HG03159 (cell line): ENCODE data around the gene PNMA8A.

ENCODE experiments used
- ATAC-seq: cut with Tn5 transposase; IDR thresholded peaks from one replicate; pipeline ENCODE4 v1.9.1; 2021; ENCODE audit warnings: mild to moderate bottlenecking, moderate library complexity; ENCODE audit not compliant: unreplicated experiment

Gene PNMA8A

DNA sequence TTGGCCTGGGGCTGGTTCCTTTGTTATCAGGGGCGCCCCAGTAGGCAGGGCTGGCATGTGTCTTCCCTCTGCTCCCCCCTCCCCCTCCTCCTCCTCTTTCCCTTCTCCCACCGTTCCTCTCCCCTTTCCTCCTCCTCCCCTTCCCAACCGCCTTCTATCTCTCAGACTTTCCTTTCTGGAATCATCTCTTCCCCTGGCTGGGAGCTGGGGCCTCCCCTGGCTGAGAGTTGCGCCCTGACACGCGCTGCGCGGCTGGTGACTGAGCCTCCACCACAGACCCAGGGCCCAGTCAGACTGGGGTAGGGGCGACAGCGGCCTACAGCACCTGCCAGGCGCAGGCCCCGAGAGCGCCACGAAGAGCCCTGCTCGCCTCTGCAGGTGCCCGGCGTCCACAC, 21.5 kb upstream of the PNMA8A start:
- ATAC-seq = no peak

DNA sequence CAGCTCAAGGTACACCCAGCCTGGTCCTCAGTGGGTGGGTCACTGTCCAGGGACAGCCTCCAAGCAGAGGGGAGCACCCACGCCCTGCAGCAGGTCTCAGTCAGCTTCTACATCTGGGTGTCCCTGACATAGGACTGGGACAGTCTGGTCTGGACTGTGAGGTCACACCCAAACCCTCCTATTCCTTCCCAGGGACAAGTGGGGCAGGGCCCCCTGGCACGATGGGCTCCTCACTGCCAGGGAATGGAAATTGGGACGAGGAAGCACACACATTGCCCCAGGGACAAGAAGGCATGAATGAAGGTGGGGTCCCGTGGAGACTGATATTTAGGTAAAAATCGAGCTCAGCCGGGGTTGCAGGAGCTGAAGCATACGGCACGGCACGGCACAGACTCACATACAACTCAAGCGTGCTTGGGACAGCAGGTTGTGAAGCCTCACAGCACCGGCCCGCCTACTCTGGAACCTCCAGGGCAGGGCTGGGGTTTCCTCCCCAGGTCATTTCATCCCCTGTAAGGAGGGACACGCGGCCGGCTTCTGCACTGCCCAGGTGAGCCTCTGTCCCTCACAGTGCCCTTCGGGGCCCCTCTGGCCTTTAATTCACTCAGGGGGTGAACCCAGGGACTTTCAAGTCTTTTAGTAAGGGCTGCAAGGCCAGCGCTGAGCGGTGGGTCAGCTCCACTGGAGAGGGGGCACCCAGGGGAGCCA, 20.8 kb upstream of the PNMA8A start:
- ATAC-seq = no peak

DNA sequence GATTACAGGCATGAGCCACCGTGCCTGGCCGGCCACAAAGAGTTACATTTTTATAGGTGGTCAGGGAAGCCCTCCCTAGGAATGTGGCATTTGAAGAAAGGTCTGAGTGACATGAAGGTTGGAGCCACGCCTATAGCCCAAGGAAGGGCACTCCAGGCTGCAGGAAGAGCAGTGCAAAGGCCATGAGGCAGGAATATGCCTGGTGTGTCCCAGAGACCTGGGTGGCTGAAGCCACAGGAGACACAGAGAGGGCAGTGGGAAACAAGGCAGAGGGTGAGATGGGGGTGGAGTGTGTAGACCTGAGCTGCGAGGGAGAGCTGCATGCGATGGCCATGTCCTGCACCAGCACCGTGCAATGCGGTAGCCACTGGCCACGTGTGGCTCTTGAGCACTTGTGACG, 19.4 kb upstream of the PNMA8A start:
- no peak for ATAC-seq

DNA sequence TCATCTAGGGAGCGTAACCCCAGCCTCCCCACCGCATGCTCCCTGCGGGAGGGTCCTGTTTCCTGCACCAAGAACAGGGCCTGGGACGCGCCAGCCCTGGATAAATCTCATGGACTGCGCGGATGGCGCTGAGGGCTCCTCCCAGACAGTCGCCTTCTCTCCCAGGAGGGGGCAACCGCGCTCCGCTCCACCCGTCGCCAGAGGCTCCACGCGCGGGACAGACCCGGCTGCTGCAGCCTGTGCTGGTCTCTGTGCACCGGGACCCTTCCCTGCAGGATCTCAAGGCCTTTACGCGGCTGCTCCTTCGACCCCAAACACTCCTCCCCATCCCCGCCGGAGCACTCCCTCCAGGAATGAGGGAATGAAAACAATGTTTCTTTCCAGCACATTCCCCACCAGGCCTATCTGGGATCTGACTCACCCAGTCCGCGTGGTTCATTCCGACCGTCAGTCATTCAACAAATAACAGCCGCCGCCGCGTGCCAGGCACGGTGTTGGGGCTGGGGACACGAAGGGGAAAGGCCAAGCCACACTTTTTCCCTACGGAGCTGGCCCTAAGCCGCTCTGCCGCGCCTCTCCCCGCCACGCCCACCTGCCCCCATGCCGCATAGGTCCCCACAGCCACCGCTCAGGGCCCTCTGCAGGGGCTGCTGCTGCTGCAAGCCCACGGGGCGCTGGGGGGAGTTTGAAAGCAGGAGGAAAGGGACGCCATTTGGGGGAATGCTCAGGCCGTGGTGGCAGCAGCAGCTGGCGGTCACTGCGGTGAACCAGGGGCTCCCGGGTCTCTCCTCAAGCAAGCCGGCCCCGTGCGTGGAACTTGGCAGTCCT, 18.3 kb upstream of the PNMA8A start:
- no peak for ATAC-seq

DNA sequence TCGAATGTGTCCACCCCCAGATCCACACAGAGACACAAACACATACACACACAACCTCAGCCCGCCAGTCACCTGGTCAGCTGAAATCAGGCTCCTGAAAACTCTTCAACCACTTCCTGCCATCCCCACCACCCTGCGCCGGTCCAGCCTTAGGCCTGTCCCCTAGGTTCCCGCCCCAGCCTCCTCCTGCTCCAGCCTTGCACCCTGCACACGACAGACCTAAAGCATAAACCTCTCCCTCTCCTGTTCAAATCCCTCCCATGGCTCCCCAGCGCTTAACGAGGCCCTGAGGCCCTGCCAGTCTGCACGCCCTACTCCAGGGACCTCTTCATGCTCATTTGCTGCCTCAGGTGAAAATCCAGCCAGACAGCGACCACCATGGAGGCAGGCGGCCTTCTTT, 17.2 kb upstream of the PNMA8A start:
- no peak for ATAC-seq

DNA sequence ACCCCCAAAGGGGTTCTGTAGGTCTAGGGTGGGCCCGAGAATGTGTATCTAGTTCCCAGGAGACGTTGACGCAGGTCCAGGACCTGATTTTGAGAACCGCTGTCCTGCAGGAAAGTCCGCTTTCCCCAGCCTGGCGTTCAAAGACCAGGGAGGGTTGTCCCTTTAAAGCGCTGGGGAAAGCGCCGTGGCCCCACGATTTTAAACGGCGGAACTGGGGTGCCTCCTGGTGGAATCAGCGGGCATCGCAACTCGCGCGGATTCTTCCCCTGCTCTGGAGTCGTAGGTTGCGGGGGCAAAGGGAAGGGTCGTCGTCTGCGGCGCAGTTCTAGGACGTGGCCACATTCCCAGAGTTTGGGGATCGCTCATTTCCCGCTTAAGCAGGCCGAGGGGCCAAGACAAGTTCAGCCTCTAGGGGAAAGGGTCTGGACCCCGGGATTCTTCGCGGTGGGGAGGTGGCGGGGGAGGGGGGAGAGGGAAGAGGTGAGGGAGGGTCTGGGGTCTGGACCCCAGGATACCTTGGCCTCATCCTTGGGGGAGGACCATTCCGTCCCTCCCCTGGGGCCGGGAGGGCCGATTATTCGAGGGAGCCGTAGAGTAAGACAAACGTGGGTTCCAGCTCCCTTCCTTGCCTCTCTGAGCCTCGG, 16.6 kb upstream of the PNMA8A start:
- ATAC-seq = no peak

DNA sequence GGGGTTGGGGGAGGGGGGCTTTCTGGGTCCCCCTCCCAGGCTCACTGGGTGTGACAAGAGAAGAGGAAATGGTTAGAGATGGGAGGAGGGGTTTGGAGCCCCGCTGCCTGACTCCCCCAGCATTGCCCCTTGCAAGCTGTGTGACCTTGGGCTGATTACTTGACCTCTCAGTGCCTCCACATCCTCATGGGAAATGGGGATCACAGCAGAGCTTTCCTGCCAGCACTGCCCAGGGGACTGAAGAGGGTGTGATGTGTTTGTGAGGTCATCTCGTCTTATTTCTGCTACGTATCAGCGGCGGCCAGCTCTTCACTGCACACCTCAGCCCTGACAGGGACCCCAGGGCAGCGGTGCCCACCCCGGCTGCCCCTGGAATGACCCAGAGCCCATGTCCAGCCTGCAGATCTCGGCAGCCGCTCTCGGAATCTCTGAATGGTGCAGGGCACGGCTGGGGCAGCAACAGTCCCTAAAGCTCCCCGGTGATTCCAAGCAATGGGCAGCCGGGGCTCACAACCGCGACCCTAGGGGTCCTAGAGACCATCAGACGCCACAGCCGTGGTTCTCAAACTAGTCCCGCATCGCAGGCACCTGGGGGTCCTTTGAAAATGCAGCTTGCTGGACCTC, 15.9 kb upstream of the PNMA8A start:
- ATAC-seq = no peak

DNA sequence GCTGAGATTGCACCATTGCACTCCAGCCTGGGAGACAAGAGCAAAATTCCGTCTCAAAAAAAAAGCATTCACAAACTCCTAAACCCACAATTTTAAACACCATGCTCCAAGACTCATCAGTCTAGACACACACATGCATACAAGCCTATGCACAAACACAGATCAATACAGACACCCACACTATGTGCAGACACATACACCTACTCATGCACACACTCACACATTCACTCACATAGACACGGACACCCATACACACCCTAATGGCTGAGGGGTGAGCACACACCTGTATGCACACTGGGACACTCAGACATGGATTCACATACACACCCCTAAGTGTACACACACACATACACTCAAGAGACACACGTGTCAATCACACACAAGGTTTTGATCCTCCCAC, 15.0 kb upstream of the PNMA8A start:
- ATAC-seq = no peak

DNA sequence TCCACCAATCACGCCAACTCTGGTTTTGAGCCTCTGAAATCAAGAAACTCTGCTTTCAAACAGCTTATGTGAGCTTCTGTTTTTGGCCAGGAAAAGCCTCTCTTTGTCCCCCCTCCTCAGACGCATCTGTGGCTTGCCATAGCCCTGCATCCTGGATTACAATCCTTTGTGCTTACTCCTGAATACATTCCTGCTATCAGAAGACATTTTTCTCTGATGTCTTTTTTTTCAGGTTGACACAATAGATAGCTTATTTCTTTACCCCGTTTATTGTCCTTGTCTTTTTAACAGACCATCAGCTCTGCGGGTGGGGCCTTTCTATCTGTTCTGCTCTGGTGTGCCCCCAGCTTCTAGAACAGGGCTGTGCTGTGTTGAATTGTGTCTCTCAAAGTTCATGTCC, 13.3 kb upstream of the PNMA8A start:
- ATAC-seq = no peak

DNA sequence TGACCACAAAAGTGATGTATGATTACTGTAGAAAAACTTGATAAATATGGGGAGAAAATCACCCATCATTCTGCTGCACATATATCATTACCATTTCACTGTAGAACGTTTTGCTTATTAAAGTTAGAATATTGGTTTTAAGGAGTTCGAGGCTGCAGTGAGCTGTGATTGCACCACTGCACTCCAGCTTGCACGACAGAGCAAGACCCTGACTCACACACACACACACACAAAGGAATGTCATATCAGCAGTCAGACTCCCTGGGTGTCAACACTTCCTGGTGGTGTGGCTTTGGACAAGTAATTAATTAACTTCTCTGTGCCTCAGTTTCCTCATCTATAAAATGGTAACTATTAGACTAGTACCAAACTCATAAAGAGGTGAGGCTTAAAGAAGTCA, 11.3 kb upstream of the PNMA8A start:
- no peak for ATAC-seq

DNA sequence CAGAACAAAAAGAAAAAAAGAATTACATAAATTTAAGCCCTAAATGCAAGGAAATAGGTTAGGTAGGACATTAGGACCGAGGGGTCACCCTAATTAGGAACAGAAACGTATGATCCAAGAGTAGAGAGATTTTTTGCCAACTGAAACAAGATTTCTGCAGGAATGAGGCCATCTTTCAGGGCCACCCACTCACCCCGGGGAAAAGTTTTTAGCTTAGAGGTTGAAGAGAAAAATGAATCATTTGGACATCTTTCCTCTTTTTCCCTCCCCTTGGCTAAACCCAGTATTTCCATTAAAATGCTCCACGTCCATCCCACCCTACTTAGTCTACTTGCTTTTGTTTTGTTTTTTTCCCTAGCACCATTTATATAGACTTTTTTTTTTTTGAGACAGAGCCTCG, 10.6 kb upstream of the PNMA8A start:
- no peak for ATAC-seq

DNA sequence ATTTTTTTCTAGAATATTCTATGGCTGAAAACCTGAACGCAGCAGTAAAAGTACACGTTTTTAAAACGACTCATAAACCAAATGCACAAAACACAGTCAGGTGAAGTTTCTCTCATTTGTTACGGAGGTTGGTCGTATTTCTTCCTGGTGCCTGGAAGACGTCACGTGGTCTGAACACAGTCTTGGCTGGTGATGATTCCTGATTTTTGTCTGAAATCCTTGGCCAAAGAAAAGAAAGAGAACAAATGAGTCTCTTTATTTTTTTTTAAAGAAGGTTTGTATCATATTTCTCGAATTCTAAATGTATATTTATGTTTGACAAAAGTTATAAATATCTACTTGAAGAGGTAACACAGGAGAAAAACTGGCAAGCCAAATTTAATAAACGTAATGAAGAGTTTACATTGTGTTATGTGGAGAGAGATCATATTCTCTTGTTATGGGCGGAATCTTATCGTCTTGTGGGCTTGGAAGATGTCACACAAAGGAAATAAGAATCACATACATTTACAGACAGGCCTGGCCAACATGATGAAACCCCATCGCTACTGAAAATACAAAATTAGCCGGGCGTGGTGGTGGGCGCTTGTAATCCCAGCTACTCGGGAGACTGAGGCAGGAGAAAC, 10.0 kb upstream of the PNMA8A start:
- ATAC-seq = no peak

DNA sequence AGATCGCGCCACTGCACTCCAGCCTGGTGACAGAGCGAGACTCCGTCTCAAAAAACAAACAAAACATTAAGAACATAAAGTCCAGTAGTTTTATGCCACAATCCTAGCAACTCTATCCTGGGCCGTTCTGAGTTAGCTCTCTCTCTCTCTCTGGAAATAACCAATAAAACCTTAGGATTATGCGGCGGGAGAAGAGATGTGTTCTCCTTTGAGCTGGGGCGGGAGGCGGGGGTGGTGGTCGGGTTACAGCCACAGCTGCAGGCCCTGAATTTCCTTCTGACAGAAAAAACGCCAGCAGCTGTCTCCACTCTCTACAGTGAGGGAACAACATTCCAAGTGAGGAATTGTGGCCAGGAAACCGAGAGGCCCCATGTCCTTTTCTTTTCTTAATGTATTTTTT, 9.1 kb upstream of the PNMA8A start:
- no peak for ATAC-seq

DNA sequence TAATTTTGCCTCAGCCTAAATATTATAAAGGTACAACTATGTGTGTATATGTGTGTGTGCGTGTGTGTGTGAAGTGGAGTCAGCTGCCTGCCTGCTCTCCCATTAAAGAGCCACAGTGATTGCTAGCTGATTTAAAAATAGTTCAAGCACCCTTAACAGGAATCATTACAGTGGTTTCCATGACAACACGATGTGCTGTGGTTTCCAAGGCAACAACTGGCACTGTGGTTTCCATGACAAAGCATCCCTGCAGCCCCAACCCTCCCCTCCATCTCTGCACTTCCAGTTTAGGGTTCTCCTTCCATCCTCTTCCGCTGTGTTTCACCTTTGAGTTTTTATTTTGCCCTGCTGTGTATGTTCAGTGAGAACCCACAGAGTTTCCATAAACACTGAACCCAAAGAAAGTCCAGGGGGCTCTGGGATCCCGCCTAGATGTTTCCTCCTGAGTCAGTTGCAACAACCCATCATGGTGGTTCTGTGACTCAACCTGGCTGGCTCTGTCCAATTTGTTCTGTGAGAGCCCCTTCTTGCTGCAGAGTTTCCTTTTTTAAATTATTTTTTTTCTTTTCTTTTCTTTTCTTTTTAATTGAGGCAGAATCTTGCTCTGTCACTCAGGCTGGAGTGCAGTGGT, 7.1 kb upstream of the PNMA8A start:
- no peak for ATAC-seq

DNA sequence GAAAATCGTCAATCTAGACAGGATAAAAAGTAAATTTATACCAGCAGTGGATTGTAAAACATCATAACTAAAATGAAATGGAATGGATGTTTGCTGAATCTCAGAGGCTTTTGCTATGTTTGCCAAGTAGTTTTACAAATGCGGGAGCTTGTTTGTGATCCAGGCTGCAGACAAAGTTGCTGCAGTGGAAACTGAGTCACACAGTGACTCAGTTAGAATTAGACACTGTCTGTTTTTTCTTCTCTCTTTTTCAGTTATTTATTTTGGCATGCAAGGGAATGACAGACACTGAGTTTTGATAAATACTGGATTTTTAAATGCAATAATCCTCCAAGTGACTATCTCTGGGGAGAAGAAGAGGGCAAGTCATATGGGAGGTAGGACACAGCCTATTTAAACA, 4.6 kb upstream of the PNMA8A start:
- no peak for ATAC-seq

DNA sequence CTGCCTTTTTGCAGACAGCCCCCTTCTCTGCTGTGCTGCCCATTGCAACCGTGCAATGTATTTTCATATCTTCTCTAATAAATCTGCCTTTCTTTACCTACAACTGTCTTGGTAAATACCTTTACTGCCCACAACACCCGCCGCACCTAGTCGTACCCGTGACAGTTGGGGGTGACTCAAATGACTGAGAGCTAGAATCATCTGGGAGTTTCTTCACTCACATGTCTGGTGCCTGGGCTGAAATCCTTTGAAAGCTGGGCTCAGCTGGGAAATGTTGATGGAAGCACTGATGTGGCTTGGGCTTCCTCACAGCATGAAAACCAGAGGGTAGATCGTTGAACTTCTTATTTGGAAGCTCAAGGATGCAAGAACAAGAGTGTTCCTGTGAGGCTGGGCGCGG, 2.8 kb upstream of the PNMA8A start:
- no peak for ATAC-seq

DNA sequence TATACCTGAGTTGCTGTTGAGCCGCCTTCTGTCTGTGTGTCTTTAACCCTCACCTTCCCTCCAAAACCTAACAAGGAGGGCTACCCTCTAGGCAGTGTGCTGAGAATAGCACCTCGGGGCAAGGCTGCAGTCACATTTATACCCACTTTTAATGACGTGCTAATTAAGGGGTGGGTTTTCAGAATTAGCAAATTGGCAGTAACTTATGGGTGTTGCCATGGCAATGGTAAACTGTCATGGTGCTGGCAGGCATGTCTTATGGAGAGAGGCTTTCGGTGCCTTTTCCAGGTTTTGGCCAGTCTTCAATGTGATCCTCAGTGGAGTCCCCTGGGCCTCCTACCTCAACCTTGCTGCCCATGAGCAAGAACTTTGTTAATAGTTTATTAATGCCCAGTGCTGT, 1.2 kb upstream of the PNMA8A start:
- ATAC-seq = no peak

DNA sequence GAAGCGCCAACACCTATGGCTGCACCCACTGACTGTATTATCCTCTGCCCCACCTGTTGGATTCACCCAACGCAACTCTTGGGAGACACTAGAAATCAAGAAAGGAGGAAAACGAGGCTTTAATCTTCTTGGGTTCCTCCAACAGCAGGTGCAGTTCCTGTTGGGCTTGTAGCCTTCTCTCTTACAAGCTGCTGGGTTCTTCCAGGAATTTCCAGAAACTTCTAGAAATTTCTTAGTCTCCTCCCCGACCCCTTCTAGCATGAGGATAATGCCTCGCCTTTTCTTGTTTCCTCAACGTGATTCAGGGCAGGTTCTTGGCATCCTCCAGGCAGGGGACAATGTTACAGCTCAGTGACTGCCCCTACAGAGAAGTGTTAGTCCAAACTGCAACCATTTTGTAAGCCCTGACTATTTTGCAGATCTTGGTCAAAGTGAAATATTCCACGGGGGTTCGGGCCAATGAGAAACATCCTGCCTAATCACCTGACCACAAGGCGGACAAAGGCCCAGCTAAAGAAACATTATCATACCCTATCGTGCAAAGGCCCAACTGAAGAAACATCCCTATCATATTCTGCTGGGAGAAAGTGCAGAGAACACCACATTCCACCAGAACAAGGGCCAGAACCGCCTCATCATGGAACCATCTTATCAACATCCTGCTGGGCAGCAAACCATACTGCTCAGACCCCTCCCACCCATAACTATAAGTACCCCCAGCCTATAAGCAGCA, 614 bp upstream of the PNMA8A start:
- no peak for ATAC-seq

DNA sequence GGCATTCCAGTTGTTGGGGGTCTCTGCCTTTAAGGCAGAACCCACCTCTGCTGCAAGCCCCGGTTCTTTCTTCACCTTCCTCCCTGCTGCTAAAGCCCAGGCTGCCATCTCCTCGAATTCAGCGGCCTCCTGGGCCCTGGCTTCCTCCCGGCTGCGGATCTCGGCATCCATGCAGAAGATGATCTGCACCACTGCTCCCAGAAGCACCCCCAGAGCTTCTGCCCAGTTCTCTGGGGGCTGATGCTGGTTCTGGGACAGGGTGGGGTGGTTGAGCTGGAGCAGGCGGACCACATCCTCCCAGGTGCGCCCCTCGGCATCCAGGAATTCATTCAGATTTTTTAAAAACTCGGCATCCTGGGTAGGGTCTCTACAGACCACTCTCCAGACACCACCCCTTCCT, 987 bp downstream of the PNMA8A start:
- no peak for ATAC-seq

DNA sequence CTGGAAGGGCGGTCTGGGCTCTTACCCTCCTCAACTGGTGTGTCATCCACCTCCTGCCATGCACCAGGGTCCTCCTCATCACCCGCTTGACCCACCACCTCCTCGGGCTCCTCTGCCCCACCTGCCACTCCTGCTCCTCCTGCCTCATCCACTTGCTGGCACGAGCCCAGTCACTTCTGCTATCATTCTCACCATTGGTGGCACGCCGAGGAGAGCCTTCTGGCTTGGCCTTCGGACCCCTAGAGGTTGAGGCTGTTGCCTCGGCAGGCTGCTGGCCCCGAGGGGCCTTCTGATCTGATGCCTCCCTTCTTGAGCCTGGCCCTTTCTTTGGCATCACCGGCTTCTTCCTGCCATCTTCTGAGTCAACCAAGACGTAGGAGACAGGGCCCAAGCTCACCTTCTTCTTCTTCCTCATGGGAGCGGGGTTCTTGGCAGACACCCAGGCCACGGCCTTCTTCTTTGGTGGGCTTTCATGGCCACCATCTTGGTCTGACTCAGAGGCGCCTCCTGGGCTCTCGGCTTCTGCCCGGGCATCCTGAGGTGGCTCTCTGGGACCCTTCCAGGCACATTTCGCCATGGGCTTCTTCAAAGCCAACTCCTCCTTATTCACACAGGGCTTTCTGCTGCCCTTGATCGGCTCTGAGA, 1.7 kb downstream of the PNMA8A start:
- ATAC-seq = no peak
